ENCODE measurements around the gene BICRA. TPM values are rescaled to one million over a fixed set of nuclear protein-coding genes. Genes with fewer than 3 reads are reported as not detected.
"Not testable (repeated sequence)": the region's sequence is repeated elsewhere in the genome, so short reads cannot be mapped to it uniquely, and the experiment has no call there.

BICRA gene
- total RNA-seq, 1 donor = 8.5 TPM

DNA sequence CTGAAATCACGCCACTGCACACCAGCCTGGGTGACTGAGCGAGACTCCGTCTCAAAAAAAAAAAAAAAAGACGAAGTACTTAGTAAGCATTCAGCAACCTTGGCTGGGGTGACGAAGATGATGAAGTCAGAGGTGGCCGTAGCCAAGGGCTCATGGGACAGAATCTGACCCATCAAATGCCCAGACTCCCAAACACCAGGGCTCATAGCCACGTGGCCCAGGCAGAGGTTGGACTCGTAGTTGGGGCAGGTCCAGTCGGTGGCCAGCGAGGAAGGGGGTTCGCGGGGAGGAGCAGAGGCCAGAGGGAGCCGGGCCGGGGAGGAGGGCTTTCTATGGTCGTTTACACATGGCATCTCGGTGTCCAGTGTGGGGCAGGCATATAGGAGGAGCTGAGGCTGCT lies 52.2 kb downstream of the BICRA start:
- no peak overlapping the region for H3K4me3 ChIP-seq (ENCODE audit: low read depth, low read length)
- DNase-seq (ENCODE audit: low read depth) = peak; percentile 74
- TF ChIP-seq, protein P1, sequence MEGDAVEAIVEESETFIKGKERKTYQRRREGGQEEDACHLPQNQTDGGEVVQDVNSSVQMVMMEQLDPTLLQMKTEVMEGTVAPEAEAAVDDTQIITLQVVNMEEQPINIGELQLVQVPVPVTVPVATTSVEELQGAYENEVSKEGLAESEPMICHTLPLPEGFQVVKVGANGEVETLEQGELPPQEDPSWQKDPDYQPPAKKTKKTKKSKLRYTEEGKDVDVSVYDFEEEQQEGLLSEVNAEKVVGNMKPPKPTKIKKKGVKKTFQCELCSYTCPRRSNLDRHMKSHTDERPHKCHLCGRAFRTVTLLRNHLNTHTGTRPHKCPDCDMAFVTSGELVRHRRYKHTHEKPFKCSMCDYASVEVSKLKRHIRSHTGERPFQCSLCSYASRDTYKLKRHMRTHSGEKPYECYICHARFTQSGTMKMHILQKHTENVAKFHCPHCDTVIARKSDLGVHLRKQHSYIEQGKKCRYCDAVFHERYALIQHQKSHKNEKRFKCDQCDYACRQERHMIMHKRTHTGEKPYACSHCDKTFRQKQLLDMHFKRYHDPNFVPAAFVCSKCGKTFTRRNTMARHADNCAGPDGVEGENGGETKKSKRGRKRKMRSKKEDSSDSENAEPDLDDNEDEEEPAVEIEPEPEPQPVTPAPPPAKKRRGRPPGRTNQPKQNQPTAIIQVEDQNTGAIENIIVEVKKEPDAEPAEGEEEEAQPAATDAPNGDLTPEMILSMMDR (IDR thresholded peaks at IDR 0.05; ENCODE audit: insufficient read depth, low read length) = no peak

DNA sequence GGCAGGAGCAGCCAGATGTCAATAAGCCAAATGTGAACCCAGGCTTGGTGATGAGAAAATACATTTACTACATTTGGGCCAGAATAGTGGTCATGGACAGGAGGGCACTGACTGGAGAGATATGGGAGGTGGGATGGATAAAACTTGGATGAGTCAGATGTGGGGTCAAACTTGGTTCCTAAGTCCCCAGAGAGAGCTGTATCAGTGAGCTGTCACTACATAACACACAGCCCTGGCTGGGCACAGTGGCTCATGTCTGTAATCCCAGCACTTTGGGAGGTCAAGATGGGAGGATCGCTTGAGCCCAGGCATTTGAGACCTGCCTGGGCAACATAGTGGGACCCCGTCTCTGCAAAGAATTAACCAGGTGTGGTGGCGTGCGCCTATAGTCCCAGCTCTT lies 52.7 kb downstream of the BICRA start:
- DNase-seq (ENCODE audit: low read depth) = peak; percentile 42
- TF ChIP-seq, protein P1 (IDR thresholded peaks at IDR 0.05; ENCODE audit: insufficient read depth, low read length) = no peak
- no peak overlapping the region for H3K4me3 ChIP-seq (ENCODE audit: low read depth, low read length)

DNA sequence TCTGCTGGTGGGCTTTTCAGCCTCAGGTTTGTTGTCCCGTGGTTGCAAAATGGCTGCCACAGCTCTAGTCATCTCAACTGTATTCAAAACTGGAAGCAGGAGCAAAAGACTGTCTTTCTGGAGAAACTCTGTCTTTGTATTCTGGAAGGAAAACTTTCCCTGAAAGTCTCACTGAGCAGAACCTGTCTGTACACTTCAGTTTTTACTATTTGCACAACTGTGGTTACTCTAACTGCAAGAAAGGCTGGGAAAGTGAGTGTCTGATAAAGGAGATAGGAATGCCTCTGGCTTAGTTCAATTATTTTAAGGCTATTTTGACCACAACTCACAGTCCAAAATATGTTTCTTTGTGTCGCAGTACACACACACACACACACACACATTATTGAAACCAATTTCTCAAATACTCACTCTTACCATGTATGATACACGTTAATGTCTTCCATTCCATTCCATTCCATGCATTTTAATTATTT lies 54.5 kb downstream of the BICRA start:
- peak; percentile 97 for DNase-seq (ENCODE audit: low read depth)
- peak overlapping the region; percentile 28 for H3K4me3 ChIP-seq (ENCODE audit: low read depth, low read length)
- TF ChIP-seq, protein P1 (IDR thresholded peaks at IDR 0.05; ENCODE audit: insufficient read depth, low read length) = no peak

DNA sequence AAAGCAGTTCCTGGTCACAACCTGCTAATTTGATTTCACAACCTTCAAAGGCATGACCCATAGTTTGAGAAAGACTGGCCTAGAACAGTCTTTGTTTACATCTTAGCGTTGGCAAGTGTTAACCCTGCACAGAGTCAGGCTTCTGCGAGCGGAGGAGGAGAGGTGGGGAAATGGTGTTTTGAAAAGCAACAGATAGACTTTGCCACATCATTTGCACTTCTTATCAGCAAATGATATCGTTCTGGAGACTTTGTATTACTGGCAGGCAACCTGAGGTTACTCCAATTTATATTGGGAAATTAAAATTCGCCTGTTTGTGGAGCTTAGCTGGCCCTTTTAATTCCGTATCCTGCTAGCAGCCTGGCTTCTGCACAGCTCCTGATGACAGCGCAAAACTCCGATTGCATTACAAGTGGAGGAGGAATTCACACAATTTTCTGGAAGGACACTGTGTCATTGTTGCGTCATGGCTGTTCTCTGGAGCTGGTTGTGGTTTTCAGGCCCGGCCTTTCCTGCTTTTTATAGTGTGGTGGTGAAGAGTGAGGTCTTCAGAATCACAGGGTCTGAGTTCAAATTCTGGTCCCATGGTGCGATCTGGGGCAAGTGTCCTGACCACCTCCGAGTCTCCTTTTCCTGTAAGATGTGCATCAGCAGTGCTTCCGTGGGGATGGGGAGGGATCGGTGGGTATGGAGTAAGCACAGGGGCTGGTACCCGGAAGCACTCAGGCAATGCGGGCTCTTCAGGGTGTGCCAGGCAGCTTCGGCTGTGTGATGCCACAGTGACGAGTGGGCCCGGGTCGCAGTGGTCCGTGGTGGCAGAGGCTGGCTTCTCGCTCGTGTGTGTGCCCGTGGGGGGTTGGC lies 55.2 kb downstream of the BICRA start:
- H3K4me3 ChIP-seq (ENCODE audit: low read depth, low read length) = peak overlapping the region; percentile 39

DNA sequence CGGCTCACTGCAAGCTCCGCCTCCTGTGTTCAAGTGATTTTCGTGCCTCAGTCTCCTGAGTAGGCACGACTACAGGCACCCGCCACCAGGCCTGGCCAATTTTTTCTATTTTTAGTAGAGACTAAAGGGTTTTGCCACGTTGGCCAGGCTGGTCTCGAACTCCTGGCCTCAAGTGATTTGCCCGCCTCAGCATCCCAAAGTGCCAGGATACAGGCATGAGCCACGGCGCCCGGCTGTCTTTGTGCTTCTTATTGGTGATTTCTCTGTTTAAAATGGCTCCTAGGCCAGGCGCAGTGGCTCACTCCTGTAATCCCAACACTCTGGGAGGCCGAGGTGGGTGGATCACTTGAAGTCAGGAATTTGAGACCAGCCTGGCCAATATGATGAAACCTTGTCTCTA lies 59.6 kb downstream of the BICRA start:
- not testable (repeated sequence) for DNase-seq (ENCODE audit: low read depth); H3K4me3 ChIP-seq (ENCODE audit: low read depth, low read length)

More for the DNA sequence above, 55.2 kb downstream of the BICRA start:
- peak; percentile 100 for DNase-seq (ENCODE audit: low read depth)
- TF ChIP-seq, protein P1 (IDR thresholded peaks at IDR 0.05; ENCODE audit: insufficient read depth, low read length) = no peak

DNA sequence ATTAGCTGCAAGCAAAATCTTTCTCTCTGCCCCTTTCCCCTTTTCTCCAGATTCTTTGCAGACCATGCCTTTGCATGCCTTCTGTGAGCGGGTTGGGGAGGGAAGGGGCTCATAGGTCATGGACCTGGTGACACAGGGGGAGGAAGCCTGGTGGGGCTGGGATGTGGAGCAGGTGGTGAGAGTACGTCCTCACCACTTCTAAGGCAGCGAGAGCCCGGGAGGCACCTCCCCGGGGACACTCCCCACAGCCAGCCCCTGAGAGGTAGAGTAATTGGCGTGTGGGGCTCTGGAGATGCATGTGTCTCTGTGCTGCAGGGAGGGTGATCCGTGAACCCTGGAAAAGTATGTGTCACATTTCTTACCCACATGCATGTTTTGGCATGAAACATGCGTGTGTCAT lies 61.8 kb downstream of the BICRA start:
- no peak overlapping the region for H3K4me3 ChIP-seq (ENCODE audit: low read depth, low read length)
- TF ChIP-seq, protein P1 (IDR thresholded peaks at IDR 0.05; ENCODE audit: insufficient read depth, low read length) = no peak
- no peak for DNase-seq (ENCODE audit: low read depth)

DNA sequence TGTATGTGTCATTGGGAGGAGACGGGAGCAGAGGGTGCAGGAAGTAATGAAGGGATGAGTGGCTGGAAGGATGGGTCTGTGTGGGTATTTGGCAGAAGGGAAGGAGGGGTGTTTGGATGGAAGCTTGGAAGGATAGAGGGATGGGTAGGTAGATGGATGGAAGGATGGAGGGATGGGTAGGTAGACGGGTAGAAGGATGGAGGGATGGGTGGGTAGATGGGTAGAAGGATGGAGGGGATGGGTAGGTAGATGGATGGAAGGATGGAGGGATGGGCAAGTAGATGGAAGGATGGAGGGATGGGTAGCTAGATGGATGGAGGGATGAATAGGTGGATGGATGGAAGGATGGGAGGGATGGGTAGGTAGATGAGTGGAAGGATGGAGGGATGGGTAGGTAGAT lies 62.6 kb downstream of the BICRA start:
- H3K4me3 ChIP-seq (ENCODE audit: low read depth, low read length) = no peak overlapping the region
- no peak for DNase-seq (ENCODE audit: low read depth)
- TF ChIP-seq, protein P1 (IDR thresholded peaks at IDR 0.05; ENCODE audit: insufficient read depth, low read length) = no peak
